Measurements from ENCODE around the gene CD164. TPM values are rescaled to one million over a fixed set of nuclear protein-coding genes. Genes with fewer than 3 reads are reported as not detected.

Gene CD164
- polyA plus RNA-seq, 1 of the 3 experiments (the other 2 are of a cell fraction) = 83.4 TPM

DNA sequence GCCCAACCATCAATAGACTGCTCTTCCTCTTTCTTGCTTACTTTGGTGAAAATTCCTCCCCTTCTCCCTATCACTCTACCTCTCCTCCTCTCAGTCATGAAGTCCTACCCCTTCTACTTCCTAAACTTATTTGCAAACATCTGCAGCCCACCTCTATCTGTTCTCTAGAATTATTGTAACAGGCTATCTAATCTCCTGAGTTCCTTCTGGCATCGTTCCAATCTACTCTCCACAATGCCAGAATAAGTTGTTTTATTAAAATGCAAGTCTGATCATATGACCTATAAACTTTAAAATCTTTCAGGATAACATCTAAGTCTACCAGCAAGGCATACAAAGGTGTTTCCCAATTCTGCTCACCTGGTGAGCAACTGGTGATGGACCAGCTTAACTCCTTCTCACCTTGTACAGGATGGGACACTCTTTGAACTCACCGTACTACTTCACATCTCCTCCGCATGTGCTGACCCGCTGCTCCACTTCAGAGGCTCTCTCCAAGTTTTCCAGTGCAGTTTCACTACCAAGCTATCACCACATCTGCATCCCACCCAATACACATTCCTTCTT lies 7.9 kb downstream of the CD164 start:
- no peak overlapping the region for H2AFZ ChIP-seq (ENCODE audit: low read depth)
- H3F3A ChIP-seq (replicated peaks; ENCODE audit: insufficient read depth) = peaks cover 10% of the 10 kb centered on the region
- CTCF ChIA-PET = no interaction called here
- no peaks in the 10 kb centered on the region for H3K9me3 ChIP-seq
- H3K9ac ChIP-seq = no peak overlapping the region
- H3K27ac ChIP-seq (ENCODE audit: low read depth in 2 of 2, low read length in 1 of 2) = no peak overlapping the region
- peaks cover 33% of the 10 kb centered on the region for H4K20me1 ChIP-seq (ENCODE audit: insufficient read depth)
- H3K36me3 ChIP-seq (replicated peaks in 1 of 2; ENCODE audit: control insufficient read depth in 1 of 2, insufficient read depth in 2 of 2, low read length in 1 of 2) = peaks cover 75 to 83% of the 10 kb centered on the region in 2 experiments
- no peak overlapping the region for H3K4me3 ChIP-seq (ENCODE audit: low read depth in 2 of 2, low read length in 1 of 2)
- no peak for DNase-seq
- POLR2A ChIA-PET = no interaction called here
- TF ChIP-seq GABPA (IDR thresholded peaks at IDR 0.05; ENCODE audit: low read depth) = no peak
- TF ChIP-seq FOXM1 (IDR thresholded peaks at IDR 0.05; ENCODE audit: low read depth) = no peak
- TF ChIP-seq RAD21 (IDR thresholded peaks at IDR 0.05; ENCODE audit: low read length) = no peak
- no peak for TF ChIP-seq FOSL2 (IDR thresholded peaks at IDR 0.05; ENCODE audit: borderline replicate concordance, low read depth)
- no peak for TF ChIP-seq POLR2AphosphoS5 (IDR thresholded peaks at IDR 0.05; ENCODE audit: low read depth, low read length)
- no peak for TF ChIP-seq TAF1 (IDR thresholded peaks at IDR 0.05; ENCODE audit: borderline replicate concordance, low read depth, low read length)
- TF ChIP-seq NFIC (IDR thresholded peaks at IDR 0.05; ENCODE audit: borderline replicate concordance) = no peak
- no peak for TF ChIP-seq PBX3 (IDR thresholded peaks at IDR 0.05)
- no peaks in the 10 kb centered on the region for H3K27me3 ChIP-seq (ENCODE audit: insufficient read depth)
- peaks cover 69% of the 10 kb centered on the region for H3K79me2 ChIP-seq (ENCODE audit: insufficient read depth)
- H3K4me2 ChIP-seq = no peak overlapping the region
- no peaks in the 10 kb centered on the region for H3K9me2 ChIP-seq
- WGBS (ENCODE audit: low lambda C conversion rate) = 74% methylated on average over 4 of the region's 4 CpGs
- H3K4me1 ChIP-seq (ENCODE audit: control insufficient read depth in 1 of 2, insufficient read depth in 2 of 2, low read depth in 1 of 2, low read length in 1 of 2) = peaks cover under 1 to 4% of the 10 kb centered on the region in 2 experiments; a peak in 2 of 4 replicates

DNA sequence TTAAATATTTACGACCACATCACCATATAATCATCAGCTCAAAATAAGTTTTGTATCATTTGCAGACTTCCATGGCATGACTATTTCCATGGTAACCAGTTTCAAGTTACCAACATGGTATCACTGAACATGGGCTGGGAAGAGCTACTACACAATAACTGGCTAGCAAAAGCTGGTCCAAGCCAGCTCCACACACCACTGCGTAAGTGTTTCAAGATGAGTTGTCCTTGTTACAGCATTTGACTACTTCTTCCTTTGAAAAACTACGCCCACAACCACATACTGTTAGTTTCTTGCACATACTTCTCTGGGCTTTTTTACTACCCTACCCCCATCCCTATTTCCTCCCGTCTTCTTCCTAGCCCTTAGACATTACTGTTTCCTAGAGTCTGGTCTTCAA lies 8.5 kb downstream of the CD164 start:
- Histone ChIP-seq H3K27me3 (ENCODE audit: insufficient read depth) (no peaks in the 10 kb centered on the region), H2AFZ (ENCODE audit: low read depth) (no peak overlapping the region), H3K27ac (ENCODE audit: low read depth in 2 of 2, low read length in 1 of 2) (no peak overlapping the region), H3K4me2 (no peak overlapping the region), H3K4me3 (ENCODE audit: low read depth in 2 of 2, low read length in 1 of 2) (no peak overlapping the region), H3F3A (replicated peaks; ENCODE audit: insufficient read depth) (peaks cover 10% of the 10 kb centered on the region), H3K4me1 (ENCODE audit: control insufficient read depth in 1 of 2, insufficient read depth in 2 of 2, low read depth in 1 of 2, low read length in 1 of 2) (no peaks in the 10 kb centered on the region; a peak in 2 of 4 replicates), H3K9me2 (no peaks in the 10 kb centered on the region), H3K36me3 (replicated peaks in 1 of 2; ENCODE audit: control insufficient read depth in 1 of 2, insufficient read depth in 2 of 2, low read length in 1 of 2) (peaks cover 81 to 84% of the 10 kb centered on the region in 2 experiments), H3K79me2 (ENCODE audit: insufficient read depth) (peaks cover 63% of the 10 kb centered on the region), H3K9me3 (no peaks in the 10 kb centered on the region), H4K20me1 (ENCODE audit: insufficient read depth) (peaks cover 27% of the 10 kb centered on the region), H3K9ac (no peak overlapping the region)
- CTCF ChIA-PET = interaction anchor here (1.5 kb wide), 1 partner anchor 10 kb away, joined by 6 read pairs; no protein-coding TSS in a partner anchor
- TF ChIP-seq YY1 (IDR thresholded peaks at IDR 0.05; ENCODE audit: low read depth) = no peak
- no peak for TF ChIP-seq RFX5 (IDR thresholded peaks at IDR 0.05; ENCODE audit: low read length)
- no peak for TF ChIP-seq RXRA (IDR thresholded peaks at IDR 0.05; ENCODE audit: borderline replicate concordance, low read depth)
- TF ChIP-seq, protein P1, sequence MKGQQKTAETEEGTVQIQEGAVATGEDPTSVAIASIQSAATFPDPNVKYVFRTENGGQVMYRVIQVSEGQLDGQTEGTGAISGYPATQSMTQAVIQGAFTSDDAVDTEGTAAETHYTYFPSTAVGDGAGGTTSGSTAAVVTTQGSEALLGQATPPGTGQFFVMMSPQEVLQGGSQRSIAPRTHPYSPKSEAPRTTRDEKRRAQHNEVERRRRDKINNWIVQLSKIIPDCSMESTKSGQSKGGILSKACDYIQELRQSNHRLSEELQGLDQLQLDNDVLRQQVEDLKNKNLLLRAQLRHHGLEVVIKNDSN (IDR thresholded peaks at IDR 0.05; ENCODE audit: borderline replicate concordance, low read depth) = no peak
- no peak for TF ChIP-seq TCF12 (IDR thresholded peaks at IDR 0.05)
- no peak for TF ChIP-seq FOXM1 (IDR thresholded peaks at IDR 0.05; ENCODE audit: low read depth)
- TF ChIP-seq NRF1 (IDR thresholded peaks at IDR 0.05; ENCODE audit: low read depth, low read length) = no peak
- TF ChIP-seq CHD2 (IDR thresholded peaks at IDR 0.05; ENCODE audit: low read length, partially characterized antibody) = no peak
- TF ChIP-seq POLR2AphosphoS5 (IDR thresholded peaks at IDR 0.05; ENCODE audit: low read depth, low read length) = no peak
- TF ChIP-seq, protein P2, sequence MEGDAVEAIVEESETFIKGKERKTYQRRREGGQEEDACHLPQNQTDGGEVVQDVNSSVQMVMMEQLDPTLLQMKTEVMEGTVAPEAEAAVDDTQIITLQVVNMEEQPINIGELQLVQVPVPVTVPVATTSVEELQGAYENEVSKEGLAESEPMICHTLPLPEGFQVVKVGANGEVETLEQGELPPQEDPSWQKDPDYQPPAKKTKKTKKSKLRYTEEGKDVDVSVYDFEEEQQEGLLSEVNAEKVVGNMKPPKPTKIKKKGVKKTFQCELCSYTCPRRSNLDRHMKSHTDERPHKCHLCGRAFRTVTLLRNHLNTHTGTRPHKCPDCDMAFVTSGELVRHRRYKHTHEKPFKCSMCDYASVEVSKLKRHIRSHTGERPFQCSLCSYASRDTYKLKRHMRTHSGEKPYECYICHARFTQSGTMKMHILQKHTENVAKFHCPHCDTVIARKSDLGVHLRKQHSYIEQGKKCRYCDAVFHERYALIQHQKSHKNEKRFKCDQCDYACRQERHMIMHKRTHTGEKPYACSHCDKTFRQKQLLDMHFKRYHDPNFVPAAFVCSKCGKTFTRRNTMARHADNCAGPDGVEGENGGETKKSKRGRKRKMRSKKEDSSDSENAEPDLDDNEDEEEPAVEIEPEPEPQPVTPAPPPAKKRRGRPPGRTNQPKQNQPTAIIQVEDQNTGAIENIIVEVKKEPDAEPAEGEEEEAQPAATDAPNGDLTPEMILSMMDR (IDR thresholded peaks at IDR 0.05) = no peak
- TF ChIP-seq FOXJ3 (CRISPR knock-in tag; IDR thresholded peaks at IDR 0.05) = no peak
- TF ChIP-seq FOSL2 (IDR thresholded peaks at IDR 0.05; ENCODE audit: borderline replicate concordance, low read depth) = no peak
- no peak for TF ChIP-seq SIN3A (IDR thresholded peaks at IDR 0.05; ENCODE audit: borderline replicate concordance, low read depth, low read length)
- no peak for TF ChIP-seq MAX (IDR thresholded peaks at IDR 0.05; ENCODE audit: low read depth)
- no peak for TF ChIP-seq GABPA (IDR thresholded peaks at IDR 0.05; ENCODE audit: low read depth)
- no peak for TF ChIP-seq MEF2A (IDR thresholded peaks at IDR 0.05; ENCODE audit: borderline replicate concordance, low read depth)
- no peak for TF ChIP-seq NFIC (IDR thresholded peaks at IDR 0.05; ENCODE audit: borderline replicate concordance)
- 98% methylated on average over 4 of the region's 4 CpGs for WGBS (ENCODE audit: low lambda C conversion rate)
- DNase-seq = no peak
- POLR2A ChIA-PET = no interaction called here
